H9 (cell line): Measurements from ENCODE around the gene RNU1-4. TPM values are rescaled to one million over a fixed set of nuclear protein-coding genes. Genes with fewer than 3 reads are reported as not detected.
A peak's percentile ranks its signal among the peaks of the same experiment; 100 is the strongest.
"Not testable (repeated sequence)": the region's sequence is repeated elsewhere in the genome, so short reads cannot be mapped to it uniquely, and the experiment has no call there.

Experiments
- DNase-seq: peaks from one replicate; pipeline ENCODE4 v3.0.0-alpha.2; 2017
- H2AFZ ChIP-seq: one replicate; pipeline ENCODE4 v1.6.1; 2013; ENCODE audit warnings: mild to moderate bottlenecking, low read length, control low read depth, moderate library complexity
- H2AK5ac ChIP-seq: 2 replicates; pipeline ENCODE4 v1.6.1; 2013; ENCODE audit warnings: low read length, control low read depth, mixed read lengths; ENCODE audit not compliant: insufficient read length
- H2BK120ac ChIP-seq: one replicate; pipeline ENCODE4 v1.6.1; 2013; ENCODE audit warnings: low read depth, mild to moderate bottlenecking, low read length, control low read depth, inconsistent platforms; ENCODE audit not compliant: poor library complexity, severe bottlenecking
- H2BK12ac ChIP-seq: 2 replicates; pipeline ENCODE4 v1.6.1; 2013; ENCODE audit warnings: low read length, control low read depth, mixed read lengths, low read depth; ENCODE audit not compliant: insufficient read length
- H2BK15ac ChIP-seq: 2 replicates; pipeline ENCODE4 v1.6.1; 2013; ENCODE audit warnings: low read depth, low read length, control low read depth
- H2BK20ac ChIP-seq: one replicate; pipeline ENCODE4 v1.6.1; 2013; ENCODE audit warnings: low read depth, mild to moderate bottlenecking, low read length, control low read depth, inconsistent platforms; ENCODE audit not compliant: poor library complexity, severe bottlenecking
- H2BK5ac ChIP-seq: 2 replicates; pipeline ENCODE4 v1.6.1; 2013; ENCODE audit warnings: low read length, control low read depth, mixed read lengths; ENCODE audit not compliant: insufficient read length
- H3K14ac ChIP-seq: 2 replicates; pipeline ENCODE4 v1.6.1; 2013; ENCODE audit warnings: low read length, control low read depth; ENCODE audit not compliant: insufficient read depth
- H3K18ac ChIP-seq: 2 replicates; pipeline ENCODE4 v1.6.1; 2013; ENCODE audit warnings: low read depth, mild to moderate bottlenecking, mixed read lengths, low read length, control low read depth; ENCODE audit not compliant: insufficient read length
- H3K23ac ChIP-seq: 2 replicates; pipeline ENCODE4 v1.6.1; 2013; ENCODE audit warnings: low read length, control low read depth, mixed read lengths, low read depth; ENCODE audit not compliant: insufficient read length
- H3K23me2 ChIP-seq: 2 replicates; pipeline ENCODE4 v1.6.1; 2013; ENCODE audit warnings: low read depth, mild to moderate bottlenecking, mixed read lengths, low read length, control low read depth; ENCODE audit not compliant: insufficient read length, poor library complexity, severe bottlenecking
- H3K27ac ChIP-seq: 2 replicates; pipeline ENCODE4 v1.5.1; 2013; ENCODE audit warnings: low read length, control low read depth, mixed read lengths, low read depth; ENCODE audit not compliant: insufficient read length
- H3K27me3 ChIP-seq: 2 replicates; pipeline ENCODE4 v1.6.1; 2013; ENCODE audit warnings: low read length, control low read depth, inconsistent platforms; ENCODE audit not compliant: insufficient read depth
- H3K4ac ChIP-seq: 2 replicates; pipeline ENCODE4 v1.6.1; 2013; ENCODE audit warnings: low read depth, mild to moderate bottlenecking, control low read depth, inconsistent platforms, low read length, moderate library complexity
- H3K4me1 ChIP-seq: 2 replicates; pipeline ENCODE4 v1.6.1; 2013; ENCODE audit warnings: low read length, control low read depth, inconsistent platforms; ENCODE audit not compliant: insufficient read depth
- H3K4me2 ChIP-seq: 2 replicates; pipeline ENCODE4 v1.6.1; 2013; ENCODE audit warnings: low read length, control low read depth, mixed read lengths; ENCODE audit not compliant: insufficient read length, insufficient read depth
- H3K56ac ChIP-seq: 2 replicates; pipeline ENCODE4 v1.6.1; 2013; ENCODE audit warnings: low read depth, mild to moderate bottlenecking, mixed read lengths, low read length, control low read depth; ENCODE audit not compliant: insufficient read length
- H3K79me1 ChIP-seq: 2 replicates; pipeline ENCODE4 v1.6.1; 2013; ENCODE audit warnings: low read depth, mild to moderate bottlenecking, moderate library complexity, low read length, control low read depth, inconsistent platforms; ENCODE audit not compliant: insufficient read depth, poor library complexity, severe bottlenecking
- H3K79me2 ChIP-seq: 2 replicates; pipeline ENCODE4 v1.6.1; 2013; ENCODE audit warnings: low read length, control low read depth, inconsistent platforms; ENCODE audit not compliant: insufficient read depth
- H3K9ac ChIP-seq: 2 replicates; pipeline ENCODE4 v1.6.1; 2013; ENCODE audit warnings: low read length, control low read depth, mixed read lengths; ENCODE audit not compliant: insufficient read length; ENCODE audit errors: extremely low read depth
- H3K9me3 ChIP-seq: one replicate; pipeline ENCODE4 v1.6.1; 2013; ENCODE audit warnings: low read depth, low read length, inconsistent platforms; ENCODE audit not compliant: control insufficient read depth
- H3T11ph ChIP-seq: one replicate; pipeline ENCODE4 v1.6.1; 2013; ENCODE audit warnings: mild to moderate bottlenecking, low read length, control low read depth, inconsistent platforms
- H4K20me1 ChIP-seq: one replicate; pipeline ENCODE4 v1.6.1; 2013; ENCODE audit not compliant: control insufficient read depth, insufficient read length, insufficient read depth
- H4K5ac ChIP-seq: 2 replicates; pipeline ENCODE4 v1.6.1; 2013; ENCODE audit warnings: low read depth, mild to moderate bottlenecking, mixed read lengths, low read length, control low read depth; ENCODE audit not compliant: insufficient read length
- H4K8ac ChIP-seq: replicated peaks from 2 replicates; pipeline ENCODE4 v1.6.1; 2013; ENCODE audit warnings: low read length, control low read depth, mixed read lengths, low read depth; ENCODE audit not compliant: insufficient read length
- H4K91ac ChIP-seq: 2 replicates; pipeline ENCODE4 v1.6.1; 2013; ENCODE audit warnings: low read depth, mild to moderate bottlenecking, moderate library complexity, mixed read lengths, low read length, control low read depth; ENCODE audit not compliant: insufficient read length
- H3K27ac Mint-ChIP-seq, 3 experiments: 2 replicates in 2 of 3; 3 replicates in 1 of 3; pipeline ENCODE4 v1.8.0; 2020 to 2021; ENCODE audit warnings: mixed read lengths in 3 of 3, mild to moderate bottlenecking in 1 of 3, moderate library complexity in 1 of 3
- H3K27me3 Mint-ChIP-seq: 2 replicates; pipeline ENCODE4 v1.8.0; 2021; ENCODE audit warnings: low read depth, mild to moderate bottlenecking, moderate library complexity, mixed read lengths
- H3K36me3 Mint-ChIP-seq, 3 experiments: 2 replicates in 2 of 3; 3 replicates in 1 of 3; pipeline ENCODE4 v1.8.0; 2020 to 2021; ENCODE audit warnings: low read depth in 3 of 3, mixed read lengths in 3 of 3; ENCODE audit not compliant: insufficient read depth in 1 of 3
- H3K4me1 Mint-ChIP-seq, 2 experiments: 2 replicates each; pipeline ENCODE4 v1.8.0; 2020; ENCODE audit warnings: mixed read lengths in 2 of 2
- H3K4me3 Mint-ChIP-seq, 2 experiments: 2 replicates in 1 of 2; 3 replicates in 1 of 2; pipeline ENCODE4 v1.8.0; 2020 to 2021; ENCODE audit warnings: mild to moderate bottlenecking in 2 of 2, mixed read lengths in 2 of 2, moderate library complexity in 1 of 2
- H3K9me3 Mint-ChIP-seq, 2 experiments: 2 replicates in 1 of 2; 3 replicates in 1 of 2; pipeline ENCODE4 v1.8.0; 2020; ENCODE audit warnings: mild to moderate bottlenecking in 2 of 2, mixed read lengths in 2 of 2, moderate library complexity in 1 of 2
- WGBS: extraction: QIAGEN DNeasy Blood & Tissue Kit; methylation state at CpG from one replicate; pipeline ENCODE4 v1.1.7; 2013; ENCODE audit warnings: missing lambda C conversion rate, low lambda C conversion rate, mixed read lengths; ENCODE audit not compliant: insufficient read length; ENCODE audit errors: extremely low coverage; 5-methylcytosine and 5-hydroxymethylcytosine counted together
- total RNA-seq: library from RNA; stranded (reverse); gene quantifications from 2 replicates; pipeline ENCODE4 v1.2.1, GENCODE V29; 2021

Gene RNU1-4
- total RNA-seq, 1 experiment from 2014 or later = 2,051 TPM

GRCh38 chr1:16786362-16786761, 46.0 kb downstream of the RNU1-4 start:
- not testable (repeated sequence) for H3K18ac ChIP-seq, H3K4me1 ChIP-seq, H3K4ac ChIP-seq, H3K36me3 Mint-ChIP-seq, H4K5ac ChIP-seq, H2AFZ ChIP-seq, H3K23ac ChIP-seq, H3K27ac Mint-ChIP-seq, H3K27me3 Mint-ChIP-seq, H3K9ac ChIP-seq, H4K8ac ChIP-seq, H2BK20ac ChIP-seq, H2BK15ac ChIP-seq, H3K79me1 ChIP-seq, H3K27me3 ChIP-seq, H3K56ac ChIP-seq, H3K79me2 ChIP-seq, H2BK120ac ChIP-seq, H2BK5ac ChIP-seq, H4K20me1 ChIP-seq, H4K91ac ChIP-seq, H2BK12ac ChIP-seq, H3K23me2 ChIP-seq, H3K14ac ChIP-seq, H3K9me3 ChIP-seq, H3K4me3 Mint-ChIP-seq, H3K4me2 ChIP-seq, H2AK5ac ChIP-seq, H3K27ac ChIP-seq, H3T11ph ChIP-seq, H3K4me1 Mint-ChIP-seq, H3K9me3 Mint-ChIP-seq
- DNase-seq = peak; percentile 21
- WGBS = no CpG with 5 or more reads among the region's 4 CpGs

GRCh38 chr1:16787175-16787574, 46.9 kb downstream of the RNU1-4 start:
- H2AFZ ChIP-seq, H2BK15ac ChIP-seq, H4K91ac ChIP-seq, H3K14ac ChIP-seq, H3K4me2 ChIP-seq, H3K56ac ChIP-seq, H4K8ac ChIP-seq, H3K27ac Mint-ChIP-seq, H3K9me3 ChIP-seq, H3K79me2 ChIP-seq, H2BK20ac ChIP-seq, H3K4me1 ChIP-seq, H3K79me1 ChIP-seq, H4K5ac ChIP-seq, H3K18ac ChIP-seq, H3K4ac ChIP-seq, H2BK5ac ChIP-seq, H3K9ac ChIP-seq, H3K4me1 Mint-ChIP-seq, DNase-seq, H3K27me3 Mint-ChIP-seq, H3K27me3 ChIP-seq, H3K9me3 Mint-ChIP-seq, H3K23ac ChIP-seq, H2BK12ac ChIP-seq, H3K23me2 ChIP-seq, H3K36me3 Mint-ChIP-seq, H4K20me1 ChIP-seq, H2BK120ac ChIP-seq, H3K4me3 Mint-ChIP-seq, H2AK5ac ChIP-seq, H3T11ph ChIP-seq, H3K27ac ChIP-seq: not testable (repeated sequence)
- WGBS = no CpG with 5 or more reads among the region's 3 CpGs
